Adipose tissue (tissue), 3 donors: Measurements from ENCODE around the gene WDR73. TPM values are rescaled to one million over a fixed set of nuclear protein-coding genes. Genes with fewer than 3 reads are reported as not detected.

Source experiments
- H3K27ac ChIP-seq: one replicate; pipeline ENCODE4 v1.5.1; 2013; ENCODE audit warnings: low read depth, low read length
- WGBS, 3 donors: extraction: QIAGEN DNeasy Blood & Tissue Kit; methylation state at CpG; one replicate each; pipeline ENCODE4 v1.1.7; 2013; 5-methylcytosine and 5-hydroxymethylcytosine counted together
- polyA plus RNA-seq, 3 donors: library from polyadenylated mRNA; stranded (reverse); fragments of 200-250 nt; gene quantifications; one replicate each; pipeline ENCODE4 v1.2.3, GENCODE V29; 2013
- donor health status: healthy with polysubstance abuse.
- donor health status: Bipolar disorder and iron deficiency.
- donor health status: healthy.

WDR73 gene
- polyA plus RNA-seq, 3 donors, result 10.7 to 13.5 (median 10.9) TPM

- WGBS, 3 donors, result 0% methylated on average over 89 to 105 of the region's 105 CpGs
- peak overlapping the region; percentile 90 for H3K27ac ChIP-seq
Observed at GRCh38 chr15:84633311-84634227, 20.5 kb downstream of the WDR73 start.

GRCh38 chr15:84631706-84632272 lies 22.3 kb downstream of the WDR73 start:
- WGBS, 3 donors, result 32 to 42% (median 39%) methylated on average over 7 of the region's 7 CpGs

GRCh38 chr15:84629033-84629432 lies 25.1 kb downstream of the WDR73 start:
- 91 to 96% (median 95%) methylated on average over 9 of the region's 9 CpGs for WGBS, 3 donors
- H3K27ac ChIP-seq, result no peak overlapping the region

More at GRCh38 chr15:84631706-84632272, 22.3 kb downstream of the WDR73 start:
- H3K27ac ChIP-seq, result peak overlapping the region; percentile 22

- H3K27ac ChIP-seq, result no peak overlapping the region
- WGBS, 3 donors, result 62 to 88% (median 66%) methylated on average over 2 of the region's 2 CpGs
Observed at GRCh38 chr15:84625123-84625522, 29.0 kb downstream of the WDR73 start.

- no peak overlapping the region for H3K27ac ChIP-seq
- WGBS, 3 donors, result 68 to 93% (median 75%) methylated on average over 7 of the region's 7 CpGs
Observed at GRCh38 chr15:84624359-84624758, 29.7 kb downstream of the WDR73 start.

GRCh38 chr15:84621358-84621979 lies 32.6 kb downstream of the WDR73 start:
- H3K27ac ChIP-seq, result no peak overlapping the region
- WGBS, 3 donors, result 97 to 99% (median 98%) methylated on average over 17 of the region's 17 CpGs

- no peak overlapping the region for H3K27ac ChIP-seq
- WGBS, 3 donors, result 97 to 99% (median 97%) methylated on average over 8 of the region's 8 CpGs
Observed at GRCh38 chr15:84620626-84621025, 33.5 kb downstream of the WDR73 start.

- no peak overlapping the region for H3K27ac ChIP-seq
- WGBS, 3 donors, result 48 to 92% (median 60%) methylated on average over 3 of the region's 3 CpGs
Observed at GRCh38 chr15:84616235-84616634, 37.8 kb downstream of the WDR73 start.

GRCh38 chr15:84611631-84612030 lies 42.5 kb downstream of the WDR73 start:
- 94 to 95% (median 95%) methylated on average over 7 of the region's 7 CpGs for WGBS, 3 donors
- no peak overlapping the region for H3K27ac ChIP-seq

GRCh38 chr15:84609818-84610525 lies 44.1 kb downstream of the WDR73 start:
- H3K27ac ChIP-seq, result no peak overlapping the region
- WGBS, 3 donors, result 57 to 84% (median 75%) methylated on average over 11 of the region's 11 CpGs

- WGBS, 3 donors, result 44 to 85% (median 47%) methylated on average over 1 of the region's 1 CpG
Observed at GRCh38 chr15:84608707-84609284, 45.3 kb downstream of the WDR73 start.

GRCh38 chr15:84606653-84607120 lies 47.4 kb downstream of the WDR73 start:
- H3K27ac ChIP-seq, result no peak overlapping the region
- 23 to 80% (median 56%) methylated on average over 8 of the region's 8 CpGs for WGBS, 3 donors

More at GRCh38 chr15:84608707-84609284, 45.3 kb downstream of the WDR73 start:
- H3K27ac ChIP-seq, result no peak overlapping the region

- WGBS, 3 donors, result 48 to 63% (median 58%) methylated on average over 2 of the region's 2 CpGs
- no peak overlapping the region for H3K27ac ChIP-seq
Observed at GRCh38 chr15:84605554-84605882, 48.6 kb downstream of the WDR73 start.

GRCh38 chr15:84604826-84605553 lies 49.1 kb downstream of the WDR73 start:
- 80 to 83% (median 81%) methylated on average over 19 of the region's 19 CpGs for WGBS, 3 donors
- no peak overlapping the region for H3K27ac ChIP-seq

- 86 to 92% (median 89%) methylated on average over 14 of the region's 14 CpGs for WGBS, 3 donors
- H3K27ac ChIP-seq, result no peak overlapping the region
Observed at GRCh38 chr15:84603630-84604379, 50.3 kb downstream of the WDR73 start.

GRCh38 chr15:84601555-84601838 lies 52.6 kb downstream of the WDR73 start:
- no peak overlapping the region for H3K27ac ChIP-seq
- 5 to 13% (median 5%) methylated on average over 6 of the region's 6 CpGs for WGBS, 3 donors
